ENCODE data around the gene KRTAP5-1. TPM values are rescaled to one million over a fixed set of nuclear protein-coding genes. Genes with fewer than 3 reads are reported as not detected.

KRTAP5-1 gene, protein sequence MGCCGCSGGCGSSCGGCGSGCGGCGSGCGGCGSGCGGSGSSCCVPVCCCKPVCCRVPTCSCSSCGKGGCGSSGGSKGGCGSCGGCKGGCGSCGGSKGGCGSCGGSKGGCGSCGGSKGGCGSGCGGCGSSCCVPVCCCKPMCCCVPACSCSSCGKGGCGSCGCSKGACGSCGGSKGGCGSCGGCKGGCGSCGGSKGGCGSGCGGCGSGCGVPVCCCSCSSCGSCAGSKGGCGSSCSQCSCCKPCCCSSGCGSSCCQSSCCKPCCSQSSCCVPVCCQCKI
- total RNA-seq = not detected in 2 replicates

DNA sequence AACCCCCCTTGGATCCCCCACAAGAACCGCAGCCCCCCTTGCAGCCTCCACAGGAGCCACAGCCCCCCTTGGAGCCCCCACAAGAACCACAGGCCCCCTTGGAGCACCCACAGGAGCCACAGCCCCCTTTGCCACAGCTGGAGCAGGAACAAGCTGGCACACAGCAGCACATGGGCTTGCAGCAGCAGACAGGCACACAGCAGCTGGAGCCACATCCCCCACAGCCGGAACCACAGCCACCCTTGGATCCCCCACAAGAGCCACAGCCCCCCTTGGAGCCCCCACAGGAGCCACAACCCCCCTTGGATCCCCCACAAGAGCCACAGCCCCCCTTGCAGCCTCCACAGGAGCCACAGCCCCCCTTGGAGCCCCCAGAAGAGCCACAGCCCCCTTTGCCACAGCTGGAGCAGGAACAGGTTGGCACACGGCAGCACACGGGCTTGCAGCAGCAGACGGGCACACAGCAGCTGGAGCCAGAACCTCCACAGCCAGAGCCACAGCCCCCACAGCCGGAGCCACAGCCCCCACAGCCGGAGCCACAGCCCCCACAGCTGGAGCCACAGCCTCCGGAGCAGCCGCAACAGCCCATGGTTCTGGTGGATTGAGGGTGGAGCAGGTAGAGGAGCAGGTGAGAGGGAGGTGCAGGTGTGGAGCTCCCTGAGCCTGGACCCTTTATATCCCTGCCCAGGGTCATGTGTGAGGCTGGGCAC, at the start of gene KRTAP5-1:
KRTAP5-1 (minus strand) TSS at position 623 of the 710 bp plus-strand sequence; CDS start at position 589, 34 bp downstream.

DNA sequence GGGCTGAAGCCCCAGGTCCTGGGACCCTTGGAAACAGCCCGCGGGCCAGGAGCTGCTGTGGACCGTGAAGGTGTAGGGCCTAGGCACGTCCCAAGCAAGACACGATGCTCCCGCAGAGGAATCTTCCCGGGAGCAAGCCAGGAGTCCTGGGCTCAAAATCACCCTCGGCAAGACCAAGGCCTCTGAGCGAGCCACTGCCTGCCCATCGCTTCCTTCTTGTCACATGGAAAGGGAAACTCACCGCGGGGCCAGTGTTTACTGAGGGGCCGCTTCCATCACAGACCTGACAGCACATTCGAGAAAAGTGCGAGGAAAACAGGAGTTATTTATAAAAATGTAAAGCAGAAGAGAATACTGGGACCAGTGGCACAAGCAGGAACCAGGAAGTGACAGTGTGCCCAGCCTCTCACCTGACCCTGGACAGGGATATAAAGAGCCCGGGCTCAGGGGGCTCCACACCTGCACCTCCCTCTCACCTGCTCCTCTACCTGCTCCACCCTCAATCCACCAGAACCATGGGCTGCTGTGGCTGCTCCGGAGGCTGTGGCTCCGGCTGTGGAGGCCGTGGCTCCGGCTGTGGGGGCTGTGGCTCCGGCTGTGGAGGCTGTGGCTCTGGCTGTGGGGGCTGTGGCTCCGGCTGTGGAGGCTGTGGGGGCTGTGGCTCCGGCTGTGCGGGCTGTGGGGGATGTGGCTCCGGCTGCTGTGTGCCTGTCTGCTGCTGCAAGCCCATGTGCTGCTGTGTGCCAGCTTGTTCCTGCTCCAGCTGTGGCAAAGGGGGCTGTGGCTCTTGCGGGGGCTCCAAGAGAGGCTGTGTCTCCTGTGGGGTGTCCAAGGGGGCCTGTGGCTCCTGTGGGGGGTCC, 44.5 kb upstream of the KRTAP5-1 start, which contains the start of gene KRTAP5-5:
KRTAP5-5 (plus strand) TSS at position 450 of the 860 bp plus-strand sequence; CDS start at position 516, 66 bp downstream.

DNA sequence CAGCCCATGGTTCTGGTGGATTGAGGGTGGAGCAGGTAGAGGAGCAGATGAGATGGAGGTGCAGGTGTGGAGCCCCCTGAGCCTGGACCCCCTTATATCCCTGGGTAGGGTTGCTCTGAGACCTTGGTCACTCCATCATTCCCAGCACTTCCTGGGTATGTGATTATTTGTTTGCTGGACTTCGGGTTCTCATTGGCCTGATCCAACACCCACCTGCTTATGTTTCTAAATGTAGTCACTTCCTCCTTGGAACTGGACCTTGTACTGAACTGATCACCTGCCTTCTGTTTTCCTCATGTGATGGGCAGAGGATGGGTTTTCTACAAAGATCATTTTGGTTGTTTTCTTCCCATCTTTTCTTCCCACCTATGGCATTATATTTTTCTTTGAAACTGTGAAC, 37.0 kb upstream of the KRTAP5-1 start, which contains the start of gene KRTAP5-4:
KRTAP5-4 (minus strand) TSS at position 53 of the 400 bp plus-strand sequence; CDS start at position 8, 45 bp downstream.

DNA sequence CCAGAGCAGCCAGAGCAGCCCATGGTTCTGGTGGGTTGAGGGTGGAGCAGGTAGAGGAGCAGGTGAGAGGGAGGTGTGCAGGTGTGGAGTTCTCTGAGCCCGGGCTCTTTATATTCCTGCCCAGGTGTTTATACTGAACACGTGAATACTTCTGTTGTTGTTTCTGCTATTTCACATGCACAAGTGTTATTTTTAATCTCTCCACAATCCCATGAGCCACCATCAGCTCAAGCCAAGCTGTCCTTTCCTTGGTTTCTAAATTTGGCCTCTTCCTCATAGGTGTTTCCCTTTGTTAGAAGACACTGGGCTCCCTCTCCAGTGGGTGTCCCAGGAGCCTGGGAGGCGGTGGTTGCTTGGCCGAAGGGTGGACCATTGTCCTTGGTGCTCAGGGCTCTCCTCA, 23.3 kb upstream of the KRTAP5-1 start, which contains the start of gene KRTAP5-3:
KRTAP5-3 (minus strand) TSS at position 101 of the 400 bp plus-strand sequence; CDS start at position 23, 78 bp downstream.

DNA sequence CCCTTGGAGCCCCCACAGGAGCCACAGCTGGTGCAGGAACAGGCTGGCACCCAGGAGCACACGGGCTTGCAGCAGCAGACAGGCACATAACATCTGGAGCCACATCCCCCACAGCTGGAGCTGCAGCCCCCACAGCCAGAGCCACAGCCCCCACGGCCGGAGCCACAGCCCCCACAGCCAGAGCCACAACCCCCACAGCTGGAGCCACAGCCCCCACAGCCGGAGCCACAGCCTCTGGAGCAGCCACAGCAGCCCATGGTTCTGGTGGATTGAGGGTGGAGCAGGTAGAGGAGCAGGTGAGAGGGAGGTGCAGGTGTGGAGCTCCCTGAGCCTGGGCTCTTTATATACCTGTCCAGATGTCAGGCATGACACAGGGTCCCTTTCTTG, 12.9 kb upstream of the KRTAP5-1 start, which contains the start of gene KRTAP5-2:
KRTAP5-2 (minus strand) TSS at position 301 of the 387 bp plus-strand sequence; CDS start at position 257, 44 bp downstream.

DNA sequence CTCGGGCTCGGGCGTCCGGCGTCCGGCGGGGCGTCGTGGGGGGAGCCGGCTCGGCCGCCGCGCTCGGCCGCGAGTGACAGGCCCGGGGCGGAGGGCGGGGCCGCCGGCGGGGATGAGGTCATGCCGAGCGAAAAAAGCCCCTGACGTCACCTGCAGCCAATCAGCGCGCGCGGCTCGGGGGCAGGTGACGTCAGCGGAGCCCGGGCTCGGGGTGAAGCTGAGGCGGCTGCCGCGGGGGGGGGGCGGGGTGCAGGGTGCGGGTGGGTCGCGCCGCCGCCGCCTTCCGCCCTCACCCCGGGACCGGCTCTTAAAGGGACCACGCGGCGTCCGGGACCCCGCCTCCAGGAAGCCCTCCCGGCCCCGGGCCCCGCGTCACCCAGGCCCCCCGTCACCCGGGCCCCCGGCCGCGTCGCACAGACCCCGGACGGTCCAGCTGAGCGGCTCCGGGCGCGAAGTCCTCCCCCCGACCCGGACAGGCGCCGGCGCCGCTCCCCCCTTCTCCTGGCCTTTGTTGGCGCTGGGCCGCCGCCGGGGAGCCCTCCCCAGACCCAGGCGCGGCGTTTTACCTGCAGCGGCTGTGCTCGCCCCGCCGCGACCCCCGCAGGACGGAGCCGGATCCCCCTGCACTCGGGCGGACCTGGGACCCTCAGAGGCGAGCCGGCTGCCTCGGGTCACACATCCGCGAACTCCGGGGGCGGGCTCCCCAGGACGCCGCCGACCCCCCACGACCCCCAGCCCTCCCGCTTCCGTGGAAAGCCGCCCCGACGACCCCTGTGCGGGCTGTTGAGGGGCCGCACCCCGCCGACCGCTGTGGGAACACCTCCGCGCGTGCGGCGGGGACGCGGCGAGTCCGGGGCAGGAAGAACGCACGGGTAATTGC, 12.6 kb downstream of the KRTAP5-1 start, which contains the start of gene DUSP8:
DUSP8 (minus strand) TSS at position 75 of the 880 bp plus-strand sequence. CDS start 6,445 bp downstream, outside the sequence.

Other genes with a start within 250 kb of the KRTAP5-1 start
- gene BRSK2, start 195.3 kb downstream of the KRTAP5-1 start, total RNA-seq = 0.17 and 0.33 TPM in 2 replicates
- 46.8 and 48.5 TPM in 2 replicates for gene MOB2, start 98.5 kb downstream of the KRTAP5-1 start, total RNA-seq
- 0.17 and 0.54 TPM in 2 replicates for gene DUSP8, start 13.0 kb downstream of the KRTAP5-1 start, total RNA-seq
- not detected in 2 replicates for gene KRTAP5-2, start 13.0 kb upstream of the KRTAP5-1 start, total RNA-seq
- gene KRTAP5-3, start 23.2 kb upstream of the KRTAP5-1 start, total RNA-seq = not detected in 2 replicates
- gene KRTAP5-4, start 36.9 kb upstream of the KRTAP5-1 start, total RNA-seq = not detected in 2 replicates
- gene KRTAP5-5, start 44.5 kb upstream of the KRTAP5-1 start, total RNA-seq = not detected in 2 replicates
- gene KRTAP5-6, start 111.9 kb upstream of the KRTAP5-1 start, total RNA-seq = 0.26 and 0.65 TPM in 2 replicates
- gene IFITM10, start 165.3 kb upstream of the KRTAP5-1 start, total RNA-seq = 0.52 and 0.98 TPM in 2 replicates
- 209 and 595 TPM in 2 replicates for gene CTSD, start 178.6 kb upstream of the KRTAP5-1 start, total RNA-seq
- 0.11 TPM in 1 of 2 replicates, not detected in the other for gene SYT8, start 249.7 kb upstream of the KRTAP5-1 start, total RNA-seq

All from dermis lymphatic vessel endothelial cell (primary cell).